Activated naive CD4-positive, alpha-beta T cell treated with Interleukin-2 at 50 U/mL for 16 hours (primary cell): Measurements from ENCODE around the gene GON4L.
"Not testable (repeated sequence)": the region's sequence is repeated elsewhere in the genome, so short reads cannot be mapped to it uniquely, and the experiment has no call there.

Source experiments
- DNase-seq: peaks from one replicate; pipeline ENCODE4 v3.0.0-alpha.2; 2020

The GON4L gene

DNA sequence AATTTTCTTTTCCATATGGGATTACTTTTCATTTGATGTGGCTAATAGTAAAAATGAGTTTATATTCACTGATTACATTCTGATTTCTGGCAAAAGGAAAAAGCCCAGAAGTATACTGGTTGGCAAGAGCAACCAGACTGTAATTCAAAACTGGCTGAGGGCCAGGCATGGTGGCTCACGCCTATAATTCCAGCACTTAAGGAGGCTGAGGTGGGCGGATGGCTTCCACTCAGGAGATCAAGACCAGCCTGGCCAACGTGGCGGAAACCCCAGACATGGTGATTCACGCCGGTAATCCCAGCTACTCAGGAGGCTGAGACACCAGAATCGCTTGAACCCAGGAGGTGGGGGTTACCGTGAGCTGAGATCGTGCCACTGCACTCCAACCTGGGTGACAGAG, 16.8 kb upstream of the GON4L start:
- no peak for DNase-seq

DNA sequence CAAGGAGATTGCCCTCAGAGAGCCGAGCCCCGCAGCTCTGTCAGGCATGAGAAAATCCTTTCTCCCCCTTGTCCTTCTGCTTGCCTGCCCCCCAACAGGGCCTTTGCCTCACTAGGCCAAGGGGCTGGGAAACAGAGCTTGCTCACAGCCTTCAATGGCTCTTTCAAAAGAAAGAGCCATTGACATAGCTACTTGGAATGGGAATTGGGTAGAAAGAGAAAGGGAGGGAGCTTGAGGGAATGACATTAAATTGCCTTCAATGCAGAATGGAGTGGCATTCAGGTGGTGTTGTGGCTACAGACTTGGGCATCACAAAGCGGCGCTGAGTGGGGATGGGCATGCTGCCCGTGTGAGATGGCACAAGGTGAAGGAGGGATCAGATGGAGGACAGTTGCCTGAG, 15.5 kb upstream of the GON4L start:
- DNase-seq: no peak

DNA sequence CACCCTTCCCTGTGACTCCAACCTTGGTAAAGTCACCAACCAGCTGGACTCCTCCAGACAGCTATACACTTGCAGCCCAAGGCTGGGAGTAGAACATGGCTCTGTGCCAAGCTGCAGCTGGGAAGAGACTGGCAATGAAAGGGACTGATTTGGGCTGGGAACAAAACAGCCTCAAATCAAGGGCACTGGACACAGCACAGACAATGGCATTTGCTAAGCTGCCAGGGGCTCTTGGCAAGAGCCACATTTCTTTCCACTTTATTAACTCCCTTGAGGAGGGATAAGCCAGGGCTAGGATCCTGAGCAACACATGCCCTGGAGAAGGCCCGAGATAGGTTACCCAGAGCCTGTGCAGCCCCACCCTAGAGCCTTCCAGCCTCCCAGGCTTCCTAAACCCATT, 14.4 kb upstream of the GON4L start:
- DNase-seq: no peak

DNA sequence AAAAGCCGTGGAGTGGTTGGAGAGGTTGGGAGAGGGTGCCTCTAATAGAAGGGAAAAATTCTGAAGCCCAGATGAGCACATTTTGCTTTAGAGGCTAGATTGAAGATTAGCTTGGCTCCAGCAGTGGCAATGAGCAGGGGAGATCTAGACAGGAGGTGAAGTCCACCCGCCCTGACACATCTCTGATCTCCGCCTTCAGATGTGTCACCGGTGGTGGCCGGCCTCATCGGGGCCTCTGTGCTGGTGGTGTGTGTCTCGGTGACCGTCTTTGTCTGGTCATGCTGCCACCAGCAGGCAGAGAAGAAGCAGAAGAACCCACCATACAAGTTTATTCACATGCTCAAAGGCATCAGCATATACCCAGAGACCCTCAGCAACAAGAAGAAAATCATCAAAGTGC, 10.8 kb upstream of the GON4L start:
- no peak for DNase-seq

DNA sequence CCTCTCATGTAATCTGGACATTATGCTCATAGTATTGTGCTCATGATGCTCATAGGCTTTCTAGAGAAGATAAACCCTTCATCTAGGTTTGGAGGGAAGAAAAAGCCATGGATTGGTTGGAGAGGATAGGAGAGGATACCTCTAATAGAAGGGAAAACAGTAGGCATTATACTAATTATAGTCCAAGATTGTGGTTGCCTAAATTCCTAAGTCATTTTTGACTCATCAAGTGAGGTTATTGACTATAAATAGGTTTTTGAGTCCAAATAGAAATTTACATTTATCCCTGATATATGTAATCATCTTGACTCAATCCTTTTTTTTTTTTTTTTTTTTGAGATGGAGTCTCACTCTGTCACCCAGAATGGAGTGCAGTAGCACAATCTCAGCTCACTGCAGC, 7.4 kb upstream of the GON4L start:
- DNase-seq: no peak

DNA sequence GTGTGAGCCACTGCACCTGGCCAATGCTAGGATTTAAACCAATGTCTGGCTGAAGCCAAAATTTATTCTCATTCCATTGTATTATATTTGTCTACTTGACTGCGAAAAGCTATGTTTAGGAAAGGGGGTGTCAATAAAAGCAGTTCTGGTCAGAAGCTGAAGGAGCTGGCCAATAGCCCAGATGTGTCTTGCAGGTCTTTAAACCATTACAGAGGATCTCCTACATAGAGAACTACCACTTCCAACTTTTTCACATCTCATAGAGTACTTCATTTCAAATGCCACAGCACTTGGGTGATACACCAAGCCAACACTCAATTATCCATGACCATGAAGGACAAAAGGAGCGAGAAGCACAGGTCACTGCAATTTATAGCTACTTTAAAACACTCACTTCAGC, 4.9 kb upstream of the GON4L start:
- no peak for DNase-seq

DNA sequence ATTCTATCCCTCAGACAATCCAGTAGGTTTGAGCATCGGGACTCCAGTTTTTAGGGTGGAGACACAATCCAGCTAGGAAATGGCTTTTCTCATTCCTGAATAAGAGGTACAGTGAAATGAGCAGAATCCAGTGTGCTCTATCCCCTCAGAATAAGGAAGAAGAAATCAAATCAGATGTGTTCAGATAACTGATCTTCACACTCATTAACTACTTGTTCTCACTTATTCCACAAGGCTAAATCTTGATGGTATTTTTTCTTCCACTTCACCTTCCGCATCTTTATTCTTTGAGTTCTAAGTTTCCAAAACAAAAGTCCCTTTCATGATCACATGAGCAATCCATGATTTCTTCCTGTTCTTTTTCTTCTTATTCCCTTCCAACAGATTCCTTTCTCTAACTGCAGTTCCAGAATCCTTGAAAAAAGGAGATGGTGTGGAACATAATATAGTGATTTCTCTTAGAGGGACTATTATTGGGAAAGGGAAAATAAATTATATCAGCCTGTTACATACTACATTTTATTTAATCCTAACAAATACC, 4.0 kb upstream of the GON4L start:
- DNase-seq: no peak

DNA sequence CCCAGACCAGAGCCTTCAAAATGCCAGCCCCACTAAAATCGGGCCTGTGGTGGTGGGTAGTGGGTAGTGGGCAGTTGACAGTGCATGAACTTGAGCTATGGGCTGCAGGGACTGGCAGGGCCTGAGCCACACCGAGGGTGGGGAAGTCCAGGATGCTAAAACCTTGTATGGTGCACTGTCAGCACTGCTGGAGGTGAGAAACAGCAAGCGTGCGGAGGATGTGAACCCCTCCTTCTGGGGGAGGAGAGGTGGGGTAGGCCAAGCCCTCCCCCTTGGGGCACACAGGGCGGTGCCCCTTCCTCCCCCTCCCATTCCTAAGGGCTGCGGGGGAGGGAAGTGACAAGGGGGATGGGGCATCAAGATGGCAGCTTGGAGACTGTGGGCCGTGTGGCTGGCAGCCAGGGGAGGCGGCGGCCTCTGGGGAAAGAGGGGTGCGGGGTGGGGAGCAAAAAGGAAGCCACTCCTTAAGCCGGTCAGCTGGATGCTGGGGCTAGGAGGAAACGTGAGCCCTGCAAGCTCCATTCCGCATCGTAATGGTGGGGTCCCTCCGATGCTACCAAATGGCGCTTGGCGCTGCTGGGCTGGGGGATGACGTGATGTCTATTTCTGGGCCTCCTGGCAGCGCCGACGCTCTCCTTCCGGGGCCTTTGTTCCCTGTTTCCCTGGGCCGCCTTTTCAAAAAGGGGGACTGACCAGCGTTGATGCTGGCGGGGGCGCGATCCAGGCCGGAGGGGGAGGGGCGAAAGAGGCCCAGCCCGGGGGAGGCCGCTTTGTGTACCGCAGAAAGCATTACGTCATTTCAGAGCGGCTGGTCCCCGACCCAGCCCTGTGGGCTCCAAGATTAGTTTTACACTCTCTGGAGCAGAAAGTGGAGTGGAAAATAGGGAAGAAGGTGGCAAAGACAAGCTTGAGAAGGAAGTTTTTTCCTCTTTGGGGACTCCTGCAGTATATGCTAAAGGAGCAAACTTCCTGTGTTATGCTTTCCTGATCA, 3.2 kb upstream of the GON4L start:
- peak; percentile 62 for DNase-seq

DNA sequence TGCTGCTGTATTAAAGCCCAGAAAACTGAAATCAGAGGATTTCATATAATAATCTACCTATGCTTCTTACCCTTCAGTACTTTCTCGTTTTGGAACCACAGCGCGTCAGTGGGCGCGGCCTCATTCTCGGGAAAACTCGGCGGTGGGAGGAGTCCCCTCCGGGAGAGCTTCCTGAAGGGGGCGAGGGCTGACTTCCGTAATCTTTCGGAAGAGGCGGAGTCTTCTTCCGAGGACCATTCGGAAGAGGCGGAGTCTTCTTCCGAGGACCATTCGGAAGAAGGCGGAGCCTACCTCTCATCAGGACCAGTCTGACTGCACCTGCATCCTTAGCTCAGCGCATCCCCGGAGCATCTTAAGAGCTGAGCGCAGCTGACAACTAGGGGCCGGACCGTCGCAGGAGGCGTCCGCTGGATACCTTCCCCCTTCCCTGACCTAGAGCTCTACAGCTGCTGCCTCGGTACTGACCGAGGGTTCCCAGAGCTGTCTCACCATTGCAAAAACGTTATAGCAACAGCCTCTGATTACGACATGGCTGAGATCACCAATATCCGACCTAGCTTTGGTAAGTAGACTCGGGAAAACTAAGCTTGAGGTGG, 2.3 kb upstream of the GON4L start, which contains the start of gene SYT11:
SYT11 (plus strand) TSS at position 334 of the 596 bp plus-strand sequence; CDS start at position 529, 195 bp downstream.
- peak; percentile 94 for DNase-seq

DNA sequence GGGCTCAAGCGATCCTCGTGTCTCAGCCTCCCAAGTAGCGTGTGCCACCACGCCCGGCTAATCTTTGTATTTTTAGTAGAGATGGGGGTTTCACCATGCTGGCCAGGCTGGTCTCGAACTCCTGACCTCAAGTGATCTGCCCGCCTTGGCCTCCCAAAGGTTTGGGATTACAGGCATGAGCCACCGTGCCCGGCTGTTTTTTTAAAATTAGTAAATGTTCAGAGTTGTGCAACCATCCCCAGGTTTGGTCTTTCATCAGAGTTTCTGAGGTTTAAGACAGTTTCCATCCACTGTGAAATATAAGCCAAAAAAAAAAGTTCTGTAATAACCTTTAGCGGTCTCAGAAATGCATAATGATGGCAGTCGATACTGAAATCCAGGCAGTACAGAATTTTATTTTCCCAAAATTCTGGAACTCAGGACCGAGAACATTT, 1.8 kb upstream of the GON4L start:
- peak; percentile 32 for DNase-seq

DNA sequence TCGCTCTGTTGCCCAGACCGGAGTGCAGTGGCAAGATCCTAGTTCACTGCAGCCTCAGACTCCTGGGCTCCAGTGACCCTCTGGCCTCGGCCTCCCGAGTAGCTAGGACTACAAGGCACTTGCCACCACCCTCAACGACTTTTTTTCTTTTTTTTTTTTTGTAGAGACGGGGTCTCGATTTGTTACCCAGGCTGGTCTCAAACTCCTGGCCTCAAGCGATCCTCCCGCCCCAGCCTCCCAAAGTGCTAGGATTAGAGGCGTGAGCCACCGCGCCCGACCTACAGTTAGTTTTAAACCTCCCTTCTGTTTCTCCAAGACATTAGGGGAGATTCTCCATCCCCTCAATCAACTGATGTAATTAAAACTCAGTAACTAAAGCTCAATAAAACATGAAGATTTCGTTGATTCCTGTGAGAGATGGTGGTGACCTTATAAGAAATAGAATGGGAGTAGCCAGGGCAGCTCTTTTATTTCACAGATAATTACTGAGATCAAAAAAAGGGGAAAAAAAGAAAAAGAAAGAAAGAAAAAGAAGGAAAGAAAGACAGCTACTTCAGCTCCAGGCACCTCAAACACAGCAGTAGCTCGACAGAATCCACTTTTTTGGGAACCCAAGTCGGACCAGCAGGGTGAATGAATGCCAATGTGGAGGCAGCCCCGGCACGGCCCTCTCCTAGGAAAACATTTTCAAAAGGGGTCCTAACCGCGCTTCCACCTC, 598 bp downstream of the GON4L start:
- DNase-seq: no peak

DNA sequence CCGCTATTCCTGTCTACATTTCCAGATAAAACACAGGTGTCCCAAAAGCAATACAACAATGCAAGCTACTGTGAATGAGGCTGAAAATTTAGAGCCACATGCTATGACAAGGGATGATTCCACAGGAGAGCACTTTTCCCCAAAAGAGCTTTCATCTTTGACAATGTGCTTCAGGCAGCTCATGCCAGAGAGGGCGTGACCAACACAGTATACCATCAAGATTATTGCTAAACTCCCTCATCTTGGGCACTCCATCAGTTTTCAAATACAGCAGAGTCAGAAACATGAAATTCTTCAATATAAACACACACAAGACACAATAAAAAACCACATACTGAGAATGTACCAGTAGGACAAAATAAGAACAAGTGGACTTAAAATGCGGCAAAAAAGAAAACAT, 6.7 kb downstream of the GON4L start:
- DNase-seq: no peak

DNA sequence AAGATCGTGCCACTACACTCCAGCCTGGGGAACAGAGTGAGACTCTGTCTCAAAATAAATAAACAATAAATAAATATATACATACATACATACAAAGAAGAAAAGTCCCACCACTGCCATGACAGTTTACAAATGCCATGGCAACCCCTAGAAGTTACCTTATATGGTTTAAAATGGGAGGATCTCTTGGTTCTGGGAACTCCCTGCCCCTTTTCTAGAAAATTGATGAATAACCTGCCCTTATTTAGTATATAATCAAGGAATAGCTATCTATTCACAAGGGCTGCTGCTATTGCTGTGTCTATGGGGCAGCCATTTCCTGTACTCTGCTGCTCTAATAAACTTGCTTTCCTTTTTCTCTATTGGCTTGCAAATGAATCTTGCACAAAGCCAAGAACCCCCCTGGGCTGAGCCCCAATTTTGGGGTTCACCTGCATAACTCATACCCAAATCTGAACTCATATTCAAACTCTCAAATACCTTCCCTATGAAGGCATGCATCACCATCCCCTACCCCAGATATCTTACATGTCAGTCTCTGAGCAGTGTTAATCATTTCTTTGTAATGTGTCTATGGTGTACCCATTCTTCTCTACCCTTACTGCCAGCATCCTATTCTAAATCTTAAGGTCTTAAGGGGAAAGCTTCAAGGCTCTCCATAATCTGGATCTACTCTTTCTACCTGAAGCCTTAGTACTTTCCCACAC, 9.0 kb downstream of the GON4L start:
- no peak for DNase-seq

DNA sequence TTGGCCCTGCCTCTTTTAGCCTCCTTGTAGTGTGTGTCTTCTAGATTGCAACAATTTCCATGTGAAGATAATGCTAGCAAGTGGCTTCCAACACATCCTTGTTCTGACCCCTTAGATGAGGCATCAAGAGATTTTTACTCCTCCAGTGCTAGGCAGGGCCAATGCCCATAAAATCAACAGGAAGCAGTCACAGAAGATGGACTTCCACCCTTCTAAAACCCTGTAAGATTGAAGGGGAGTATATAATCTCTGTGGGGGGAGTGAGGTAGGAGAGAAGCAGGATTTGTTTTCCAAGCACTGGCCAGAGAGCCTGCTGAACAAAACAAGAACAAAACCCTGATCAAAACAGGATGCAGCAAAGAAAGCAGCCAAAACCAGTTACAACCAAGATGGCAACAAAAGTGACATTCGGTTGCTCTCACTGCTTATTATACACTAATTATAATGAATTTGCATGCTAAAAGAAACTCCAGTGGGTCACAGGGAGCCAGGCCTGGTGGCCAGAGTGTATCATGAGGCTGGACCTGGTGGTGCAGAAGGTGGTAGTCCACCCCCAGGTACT, 12.1 kb downstream of the GON4L start:
- DNase-seq: no peak

DNA sequence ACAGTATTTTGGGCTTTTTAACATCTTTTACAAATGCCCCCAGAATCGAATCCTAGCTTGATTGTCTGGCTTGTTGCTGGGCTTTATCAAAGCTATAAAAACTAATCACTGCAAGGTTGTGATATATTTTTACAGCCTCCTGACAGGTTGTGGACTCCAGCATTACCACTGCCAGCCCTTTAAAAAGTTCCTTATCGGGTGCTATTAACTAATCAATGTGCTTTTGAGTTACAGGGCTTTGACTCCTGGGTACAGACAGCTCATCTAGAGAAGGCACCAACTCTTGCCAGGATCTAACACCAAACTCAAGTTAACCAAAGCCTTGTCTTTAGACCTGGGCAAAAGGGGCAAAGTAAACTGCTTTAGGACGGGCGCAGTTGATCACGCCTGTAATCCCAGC, 16.6 kb downstream of the GON4L start:
- no peak for DNase-seq

DNA sequence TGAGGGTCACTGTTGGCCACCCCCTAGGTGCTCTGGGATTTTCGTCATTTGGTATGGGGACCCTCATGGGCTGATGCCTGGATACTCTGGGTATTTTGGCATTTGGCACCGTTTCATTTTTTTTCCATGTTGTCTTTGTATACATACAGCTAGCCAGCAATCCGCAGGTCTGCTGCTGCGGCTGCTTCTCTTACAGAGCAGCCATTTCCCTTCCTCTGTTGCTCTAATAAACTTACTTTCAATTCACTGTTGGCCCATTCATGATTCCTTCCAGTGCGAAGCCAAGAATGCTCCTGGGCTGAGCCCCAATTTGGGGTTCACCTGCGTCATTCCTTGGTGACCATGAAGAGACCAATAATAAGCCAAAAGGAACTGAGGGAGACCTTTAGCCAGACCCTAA, 21.5 kb downstream of the GON4L start:
- DNase-seq: no peak

DNA sequence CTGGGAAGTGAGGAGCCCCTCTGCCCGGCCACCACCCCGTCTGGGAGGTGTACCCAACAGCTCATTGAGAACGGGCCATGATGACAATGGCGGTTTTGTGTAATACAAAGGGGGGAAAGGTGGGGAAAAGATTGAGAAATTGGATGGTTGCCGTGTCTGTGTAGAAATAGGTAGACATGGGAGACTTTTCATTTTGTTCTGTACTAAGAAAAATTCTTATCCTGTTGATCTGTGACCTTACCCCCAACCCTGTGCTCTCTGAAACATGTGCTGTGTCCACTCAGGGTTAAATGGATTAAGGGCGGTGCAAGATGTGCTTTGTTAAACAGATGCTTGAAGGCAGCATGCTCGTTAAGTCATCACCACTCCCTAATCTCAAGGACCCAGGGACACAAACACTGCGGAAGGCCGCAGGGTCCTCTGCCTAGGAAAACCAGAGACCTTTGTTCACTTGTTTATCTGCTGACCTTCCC, 22.1 kb downstream of the GON4L start:
- DNase-seq: not testable (repeated sequence)

DNA sequence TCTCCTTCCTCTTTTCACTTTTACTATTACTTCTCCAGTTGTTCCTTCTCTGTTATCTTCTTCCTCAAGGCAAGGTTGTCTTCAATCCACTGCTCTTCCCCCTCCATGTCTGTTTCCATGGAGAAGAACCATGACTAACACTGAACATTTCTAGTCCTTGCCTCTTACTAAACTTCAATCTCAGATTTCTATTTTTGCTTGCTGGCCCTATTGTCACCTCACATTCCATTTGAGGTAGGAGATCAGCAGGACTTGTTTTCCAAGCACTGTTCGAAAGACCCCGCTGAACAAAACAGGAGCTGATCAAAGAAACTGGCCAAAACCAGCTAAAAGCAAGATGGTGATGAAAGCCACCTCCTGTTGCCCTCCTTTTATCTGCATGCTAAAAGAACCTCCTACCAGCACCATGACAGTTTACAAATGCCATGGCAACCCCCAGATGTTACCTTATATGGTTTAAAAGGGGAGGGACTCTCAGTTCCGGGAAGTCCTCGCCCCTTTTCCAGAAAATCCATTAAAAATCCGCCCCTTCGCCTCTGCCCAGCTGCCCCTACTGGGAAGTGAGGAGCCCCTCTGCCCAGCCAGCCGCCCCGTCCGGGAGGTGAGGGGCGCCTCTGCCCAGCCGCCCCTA, 22.6 kb downstream of the GON4L start:
- no peak for DNase-seq

DNA sequence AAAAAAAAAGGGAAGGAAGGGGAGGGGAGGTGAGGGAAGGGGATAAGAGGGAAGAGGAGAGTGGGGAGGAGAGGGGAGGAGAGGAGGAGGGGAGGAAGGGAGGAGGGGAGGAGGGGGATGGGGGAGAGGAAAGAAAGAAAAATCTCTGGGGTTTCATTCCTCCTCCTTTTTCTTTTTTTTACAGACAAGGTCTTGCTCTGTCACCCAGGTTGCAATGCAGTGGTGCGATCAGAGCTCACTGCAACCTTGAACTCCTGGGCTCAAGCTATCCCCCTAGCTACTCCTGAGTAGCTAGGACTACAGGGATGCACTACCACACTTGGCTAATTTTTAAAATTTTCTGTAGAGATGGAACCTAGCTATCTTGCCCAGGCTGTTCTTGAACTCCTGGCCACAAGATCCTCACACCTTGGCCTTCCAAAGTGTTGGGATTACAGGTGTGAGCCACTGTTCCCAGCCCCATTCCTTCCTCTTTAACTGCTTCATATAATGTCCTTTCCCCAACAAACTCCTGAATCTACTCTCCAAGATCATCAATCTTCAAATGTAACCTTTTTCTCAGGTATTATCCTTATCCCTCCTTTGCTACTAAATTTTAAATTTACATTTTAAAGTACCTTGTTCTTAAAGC, 23.2 kb downstream of the GON4L start:
- DNase-seq: no peak

DNA sequence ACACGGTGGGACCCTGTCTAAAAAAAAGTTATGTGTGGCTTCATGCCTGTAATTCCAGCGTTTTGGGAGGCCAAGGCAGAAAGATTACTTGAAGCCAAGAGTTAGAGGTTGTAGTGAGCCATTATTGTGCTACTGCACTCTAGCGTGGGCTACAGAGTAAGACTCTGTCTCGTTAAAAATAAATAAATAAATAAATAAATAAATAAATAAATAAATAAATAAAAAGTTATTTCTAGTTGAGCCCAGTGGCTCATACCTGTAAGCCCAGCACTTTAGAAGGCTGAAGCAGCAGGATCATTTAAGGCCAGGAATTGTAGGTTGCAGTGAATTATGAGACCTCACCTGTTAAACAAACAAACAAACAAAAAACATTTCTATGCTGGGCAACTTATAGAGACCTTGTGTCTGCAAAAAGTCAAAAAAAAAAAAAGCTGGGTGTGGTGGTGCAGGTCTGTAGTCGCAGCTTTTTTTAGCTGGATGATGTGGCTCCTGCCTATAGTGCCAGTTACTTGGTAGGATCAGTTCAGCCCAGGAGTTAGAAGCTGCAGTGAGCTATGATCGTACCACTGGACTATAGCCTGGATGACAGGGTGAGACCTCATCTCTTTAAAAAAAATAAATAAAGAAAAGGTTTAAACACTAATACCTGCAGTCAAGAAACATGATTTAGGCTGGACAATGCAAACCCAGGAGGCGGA, 25.6 kb downstream of the GON4L start:
- DNase-seq: no peak

DNA sequence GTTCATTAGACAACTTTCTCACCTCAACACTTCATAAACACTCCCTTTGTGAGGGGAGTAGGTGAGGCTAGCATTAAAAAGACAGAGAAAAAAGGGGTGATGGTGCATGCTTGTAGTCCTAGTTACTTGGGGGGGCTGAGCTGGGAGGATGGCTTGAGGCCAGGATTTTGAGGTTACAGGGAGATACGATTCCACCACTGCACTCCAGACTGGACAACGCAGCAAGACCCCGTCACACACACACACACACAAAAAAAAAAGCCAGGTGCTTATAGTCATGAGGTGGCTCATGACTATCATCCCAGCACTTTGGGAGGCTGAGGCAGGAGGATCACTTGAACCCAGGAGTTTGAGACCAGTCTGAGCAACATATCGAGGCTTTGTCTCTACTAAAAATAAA, 29.6 kb downstream of the GON4L start:
- no peak for DNase-seq
